Activated CD8-positive, alpha-beta T cell treated with anti-CD3 and anti-CD28 coated beads for 36 hours (primary cell): ENCODE data around the gene CRYZ. TPM values are rescaled to one million over a fixed set of nuclear protein-coding genes. Genes with fewer than 3 reads are reported as not detected.

Experiments
- ATAC-seq: fragments of 200-7000 bp; cut with Tn5 transposase; one replicate; pipeline ENCODE4 v1.10.0; 2021; ENCODE audit warnings: mild to moderate bottlenecking, moderate library complexity
- CTCF ChIA-PET: fragments of 350-600 bp; sonication (Branson Sonifier 250); formaldehyde crosslinking; loops from one replicate; lab custom pipeline; 2021; ENCODE audit warnings: antibody characterized with exemption; lab: Charles Lee
- POLR2A ChIA-PET: fragments of 350-600 bp; sonication (Branson Sonifier 250); formaldehyde crosslinking; loops from one replicate; lab custom pipeline; 2021; ENCODE audit warnings: antibody characterized with exemption; lab: Charles Lee
- DNase-seq: peaks from one replicate; pipeline ENCODE4 v3.0.0-alpha.2; 2020
- H3K27ac Mint-ChIP-seq: one replicate; pipeline ENCODE4 v1.8.0; 2021; ENCODE audit warnings: mild to moderate bottlenecking, mixed read lengths
- H3K27me3 Mint-ChIP-seq: one replicate; pipeline ENCODE4 v1.8.0; 2021; ENCODE audit warnings: mixed read lengths
- H3K36me3 Mint-ChIP-seq: one replicate; pipeline ENCODE4 v1.8.0; 2021; ENCODE audit warnings: low read depth, mixed read lengths
- H3K4me1 Mint-ChIP-seq: one replicate; pipeline ENCODE4 v1.8.0; 2021; ENCODE audit warnings: low read depth, mixed read lengths
- H3K4me3 Mint-ChIP-seq: one replicate; pipeline ENCODE4 v1.8.0; 2021; ENCODE audit warnings: mild to moderate bottlenecking, moderate library complexity, mixed read lengths
- H3K9me3 Mint-ChIP-seq: one replicate; pipeline ENCODE4 v1.8.0; 2021; ENCODE audit warnings: mixed read lengths
- intact Hi-C: fragments of 100-400 bp; cut with micrococcal nuclease; formaldehyde crosslinking; loops from one replicate; pipeline ENCODE4 v1.10.0; 2022
- total RNA-seq, 2 experiments: library from RNA; stranded (reverse); gene quantifications; one replicate each; pipeline ENCODE4 v1.2.3, GENCODE V29; 2021
- TF ChIP-seq, protein P1 (sequence below): fragments of 200-600 bp; IDR thresholded peaks from one replicate; pipeline ENCODE4 v1.8.0; 2022; ENCODE audit warnings: antibody characterized with exemption, mild to moderate bottlenecking

The CRYZ gene
- total RNA-seq, 2 experiments from 2014 or later: 6.0 to 7.5 TPM

DNA sequence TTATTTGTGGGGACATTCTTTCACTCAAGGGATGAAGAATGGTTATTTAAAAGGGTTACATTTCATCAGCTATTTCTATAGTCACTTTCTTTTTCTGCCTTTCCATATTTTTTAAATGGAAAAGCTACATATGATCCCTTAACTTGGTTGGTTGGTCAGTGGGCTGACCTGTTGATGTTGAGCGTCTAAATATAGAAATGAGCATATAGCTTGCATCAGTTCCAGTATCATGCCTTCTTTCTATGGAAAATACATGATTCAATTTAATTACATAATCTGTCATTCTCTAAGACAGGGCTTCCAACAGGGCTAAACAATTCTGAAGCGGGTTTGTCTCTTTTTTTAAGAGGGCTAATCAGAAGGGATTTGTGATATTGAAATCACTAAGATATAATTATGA lies 40.7 kb upstream of the CRYZ start:
- CTCF ChIA-PET: interaction anchor here (0.9 to 1.7 kb wide), 3 partner anchors 13 to 857 kb away, joined by 3 to 5 read pairs (median 3); no protein-coding TSS in a partner anchor
- no peak overlapping the region for H3K4me3 Mint-ChIP-seq
- intact Hi-C loops: no loop called here
- no peak overlapping the region for H3K27ac Mint-ChIP-seq
- POLR2A ChIA-PET: no interaction called here
- TF ChIP-seq, protein P1, sequence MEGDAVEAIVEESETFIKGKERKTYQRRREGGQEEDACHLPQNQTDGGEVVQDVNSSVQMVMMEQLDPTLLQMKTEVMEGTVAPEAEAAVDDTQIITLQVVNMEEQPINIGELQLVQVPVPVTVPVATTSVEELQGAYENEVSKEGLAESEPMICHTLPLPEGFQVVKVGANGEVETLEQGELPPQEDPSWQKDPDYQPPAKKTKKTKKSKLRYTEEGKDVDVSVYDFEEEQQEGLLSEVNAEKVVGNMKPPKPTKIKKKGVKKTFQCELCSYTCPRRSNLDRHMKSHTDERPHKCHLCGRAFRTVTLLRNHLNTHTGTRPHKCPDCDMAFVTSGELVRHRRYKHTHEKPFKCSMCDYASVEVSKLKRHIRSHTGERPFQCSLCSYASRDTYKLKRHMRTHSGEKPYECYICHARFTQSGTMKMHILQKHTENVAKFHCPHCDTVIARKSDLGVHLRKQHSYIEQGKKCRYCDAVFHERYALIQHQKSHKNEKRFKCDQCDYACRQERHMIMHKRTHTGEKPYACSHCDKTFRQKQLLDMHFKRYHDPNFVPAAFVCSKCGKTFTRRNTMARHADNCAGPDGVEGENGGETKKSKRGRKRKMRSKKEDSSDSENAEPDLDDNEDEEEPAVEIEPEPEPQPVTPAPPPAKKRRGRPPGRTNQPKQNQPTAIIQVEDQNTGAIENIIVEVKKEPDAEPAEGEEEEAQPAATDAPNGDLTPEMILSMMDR: no peak
- ATAC-seq (no peak), DNase-seq (no peak)
- H3K36me3 Mint-ChIP-seq: no peaks in the 10 kb centered on the region
- H3K9me3 Mint-ChIP-seq: no peaks in the 10 kb centered on the region
- H3K4me1 Mint-ChIP-seq: no peaks in the 10 kb centered on the region
- peaks cover 14% of the 10 kb centered on the region for H3K27me3 Mint-ChIP-seq

GRCh38 chr1:74772945-74773344 lies 40.1 kb upstream of the CRYZ start:
- DNase-seq (no peak), ATAC-seq (no peak)
- intact Hi-C loops: loop anchor here (1.0 kb wide), 1 partner anchor 430 kb away; no protein-coding TSS in a partner anchor
- TF ChIP-seq, protein P1: no peak
- no peaks in the 10 kb centered on the region for H3K9me3 Mint-ChIP-seq
- H3K27me3 Mint-ChIP-seq: peaks cover 9% of the 10 kb centered on the region
- no peak overlapping the region for H3K4me3 Mint-ChIP-seq
- POLR2A ChIA-PET: no interaction called here
- no peaks in the 10 kb centered on the region for H3K4me1 Mint-ChIP-seq
- CTCF ChIA-PET: interaction anchor here (0.9 to 1.7 kb wide), 3 partner anchors 14 to 857 kb away, joined by 3 to 9 read pairs (median 5); no protein-coding TSS in a partner anchor
- no peak overlapping the region for H3K27ac Mint-ChIP-seq
- H3K36me3 Mint-ChIP-seq: no peaks in the 10 kb centered on the region

DNA sequence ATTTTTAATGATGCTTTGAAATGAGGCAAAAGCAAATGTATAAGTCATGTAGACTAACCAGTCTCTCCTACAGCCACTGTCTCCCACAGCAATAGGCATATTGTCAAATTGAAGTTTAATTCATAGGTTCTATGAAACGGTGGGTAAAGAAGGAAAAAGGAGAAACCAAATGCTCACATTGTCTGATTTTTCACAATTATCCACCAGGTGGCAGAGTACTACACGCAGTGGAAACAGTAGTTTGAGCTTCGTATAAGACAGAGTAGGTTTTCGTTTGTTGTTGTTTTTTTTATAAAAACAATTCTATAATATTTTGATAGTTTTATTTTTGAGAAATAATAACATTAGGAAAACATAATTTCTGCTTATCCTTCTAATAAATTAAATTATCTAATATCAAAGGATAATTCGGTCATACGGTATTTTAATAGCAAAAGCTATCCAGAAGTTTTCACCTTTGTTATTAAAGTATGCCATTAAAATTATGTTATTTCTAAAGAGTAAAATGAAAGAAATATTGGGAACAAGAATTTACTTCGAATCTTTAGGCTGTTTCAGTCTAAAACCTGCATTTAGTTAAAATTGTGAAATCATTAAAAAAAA lies 39.2 kb upstream of the CRYZ start:
- TF ChIP-seq, protein P1: peak; percentile 69
- CTCF ChIA-PET: interaction anchor here (0.6 to 1.7 kb wide), 13 partner anchors 8 to 486 kb away, joined by 3 to 9 read pairs (median 5); no protein-coding TSS in a partner anchor
- H3K4me1 Mint-ChIP-seq: no peaks in the 10 kb centered on the region
- no peaks in the 10 kb centered on the region for H3K36me3 Mint-ChIP-seq
- ATAC-seq: peak; percentile 69
- peak; percentile 27 for DNase-seq
- intact Hi-C loops: loop anchor here (1.0 kb wide), 1 partner anchor 431 kb away; no protein-coding TSS in a partner anchor
- POLR2A ChIA-PET: no interaction called here
- no peaks in the 10 kb centered on the region for H3K9me3 Mint-ChIP-seq
- no peak overlapping the region for H3K4me3 Mint-ChIP-seq
- no peak overlapping the region for H3K27ac Mint-ChIP-seq
- peaks cover 9% of the 10 kb centered on the region for H3K27me3 Mint-ChIP-seq

GRCh38 chr1:74767490-74767889 lies 34.6 kb upstream of the CRYZ start:
- POLR2A ChIA-PET: no interaction called here
- intact Hi-C loops: no loop called here
- H3K4me3 Mint-ChIP-seq: no peak overlapping the region

More at GRCh38 chr1:74767490-74767889, 34.6 kb upstream of the CRYZ start:
- CTCF ChIA-PET: interaction anchor here (1.0 kb wide), 2 partner anchors 10 to 34 kb away, joined by 3 read pairs; no protein-coding TSS in a partner anchor
- peak; percentile 5 for DNase-seq
- TF ChIP-seq, protein P1: no peak
- no peak overlapping the region for H3K27ac Mint-ChIP-seq
- peaks cover 19% of the 10 kb centered on the region for H3K36me3 Mint-ChIP-seq
- peaks cover 11% of the 10 kb centered on the region for H3K4me1 Mint-ChIP-seq
- H3K27me3 Mint-ChIP-seq: no peaks in the 10 kb centered on the region
- no peak for ATAC-seq
- H3K9me3 Mint-ChIP-seq: peaks cover 2% of the 10 kb centered on the region
